ENCODE results near the gene POLA1. TPM values are rescaled to one million over a fixed set of nuclear protein-coding genes. Genes with fewer than 3 reads are reported as not detected.

POLA1 gene
- total RNA-seq, 1 donor from 2014 or later, result 13.2 TPM

- no peak overlapping the region for H3K27ac Mint-ChIP-seq (ENCODE audit: unreplicated experiment)
- DNase-seq, result peak; percentile 17
- H3K27me3 Mint-ChIP-seq (ENCODE audit: unreplicated experiment), result peaks cover 2% of the 10 kb centered on the region
- peaks cover 18% of the 10 kb centered on the region for H3K4me1 Mint-ChIP-seq (ENCODE audit: low read depth, unreplicated experiment)
- no peaks in the 10 kb centered on the region for H3K36me3 Mint-ChIP-seq (ENCODE audit: unreplicated experiment)
- H3K9me3 Mint-ChIP-seq (ENCODE audit: unreplicated experiment), result peaks cover 7% of the 10 kb centered on the region
- H3K4me3 Mint-ChIP-seq (ENCODE audit: unreplicated experiment), result peak overlapping the region; percentile 71
- TF ChIP-seq CTCF (IDR thresholded peaks at IDR 0.05; ENCODE audit: partially characterized antibody, unreplicated experiment), result no peak
Observed at GRCh38 chrX:25022499-25023325, 329.0 kb downstream of the POLA1 start.

GRCh38 chrX:25023908-25024307 lies 330.2 kb downstream of the POLA1 start:
- Mint-ChIP-seq H3K27ac (ENCODE audit: unreplicated experiment) (peak overlapping the region; percentile 15), H3K4me3 (ENCODE audit: unreplicated experiment) (no peak overlapping the region), H3K4me1 (ENCODE audit: low read depth, unreplicated experiment) (peaks cover 18% of the 10 kb centered on the region), H3K9me3 (ENCODE audit: unreplicated experiment) (peaks cover 7% of the 10 kb centered on the region), H3K36me3 (ENCODE audit: unreplicated experiment) (no peaks in the 10 kb centered on the region), H3K27me3 (ENCODE audit: unreplicated experiment) (peaks cover 2% of the 10 kb centered on the region)
- no peak for TF ChIP-seq CTCF (IDR thresholded peaks at IDR 0.05; ENCODE audit: partially characterized antibody, unreplicated experiment)
- DNase-seq, result no peak

- H3K4me3 Mint-ChIP-seq (ENCODE audit: unreplicated experiment), result no peak overlapping the region
- H3K27ac Mint-ChIP-seq (ENCODE audit: unreplicated experiment), result no peak overlapping the region
- peaks cover 2% of the 10 kb centered on the region for H3K27me3 Mint-ChIP-seq (ENCODE audit: unreplicated experiment)
- no peak for TF ChIP-seq CTCF (IDR thresholded peaks at IDR 0.05; ENCODE audit: partially characterized antibody, unreplicated experiment)
- peaks cover 17% of the 10 kb centered on the region for H3K4me1 Mint-ChIP-seq (ENCODE audit: low read depth, unreplicated experiment)
- H3K9me3 Mint-ChIP-seq (ENCODE audit: unreplicated experiment), result peaks cover 7% of the 10 kb centered on the region
- H3K36me3 Mint-ChIP-seq (ENCODE audit: unreplicated experiment), result no peaks in the 10 kb centered on the region
- DNase-seq, result no peak
Observed at GRCh38 chrX:25025615-25026014, 331.9 kb downstream of the POLA1 start.

GRCh38 chrX:25026576-25026975 lies 332.9 kb downstream of the POLA1 start:
- Mint-ChIP-seq H3K9me3 (ENCODE audit: unreplicated experiment) (peaks cover 6% of the 10 kb centered on the region), H3K4me1 (ENCODE audit: low read depth, unreplicated experiment) (peaks cover 16% of the 10 kb centered on the region), H3K4me3 (ENCODE audit: unreplicated experiment) (no peak overlapping the region), H3K27ac (ENCODE audit: unreplicated experiment) (no peak overlapping the region), H3K27me3 (ENCODE audit: unreplicated experiment) (peaks cover 2% of the 10 kb centered on the region), H3K36me3 (ENCODE audit: unreplicated experiment) (no peaks in the 10 kb centered on the region)
- TF ChIP-seq CTCF (IDR thresholded peaks at IDR 0.05; ENCODE audit: partially characterized antibody, unreplicated experiment), result no peak
- no peak for DNase-seq

GRCh38 chrX:25028726-25029125 lies 335.0 kb downstream of the POLA1 start:
- Mint-ChIP-seq H3K27me3 (ENCODE audit: unreplicated experiment) (no peaks in the 10 kb centered on the region), H3K4me1 (ENCODE audit: low read depth, unreplicated experiment) (peaks cover 6% of the 10 kb centered on the region), H3K36me3 (ENCODE audit: unreplicated experiment) (no peaks in the 10 kb centered on the region), H3K27ac (ENCODE audit: unreplicated experiment) (no peak overlapping the region), H3K9me3 (ENCODE audit: unreplicated experiment) (no peaks in the 10 kb centered on the region), H3K4me3 (ENCODE audit: unreplicated experiment) (no peak overlapping the region)
- no peak for TF ChIP-seq CTCF (IDR thresholded peaks at IDR 0.05; ENCODE audit: partially characterized antibody, unreplicated experiment)
- DNase-seq, result no peak
